HUES64 (cell line): ENCODE measurements around the gene TCF7L1.

Experiments used
- H3K27ac ChIP-seq: 2 replicates; pipeline ENCODE4 v1.7.0; 2013; ENCODE audit warnings: low read depth, low read length, inconsistent platforms
- H3K27me3 ChIP-seq: 2 replicates; pipeline ENCODE4 v1.6.1; 2013; ENCODE audit warnings: mild to moderate bottlenecking, low read length; ENCODE audit not compliant: insufficient read depth
- H3K36me3 ChIP-seq: 2 replicates; pipeline ENCODE4 v1.6.1; 2013; ENCODE audit warnings: mild to moderate bottlenecking, low read length; ENCODE audit not compliant: insufficient read depth
- H3K4me1 ChIP-seq: 2 replicates; pipeline ENCODE4 v1.6.1; 2013; ENCODE audit warnings: mild to moderate bottlenecking, low read length, moderate library complexity; ENCODE audit not compliant: insufficient read depth
- H3K4me3 ChIP-seq: 2 replicates; pipeline ENCODE4 v1.5.1; 2013; ENCODE audit warnings: mild to moderate bottlenecking, low read length, moderate library complexity
- H3K9ac ChIP-seq: 2 replicates; pipeline ENCODE4 v1.6.1; 2013; ENCODE audit warnings: mild to moderate bottlenecking, low read depth, low read length
- H3K9me3 ChIP-seq: 2 replicates; pipeline ENCODE4 v1.6.1; 2013; ENCODE audit warnings: low read depth, low read length; ENCODE audit not compliant: insufficient read depth
- WGBS: fragments of 150-250, 120-280 bp; methylation state at CpG from one replicate; pipeline ENCODE4 v1.1.7; 2013; ENCODE audit warnings: missing lambda C conversion rate; 5-methylcytosine and 5-hydroxymethylcytosine counted together

The TCF7L1 gene

GRCh38 chr2:85165088-85165690 is 32.0 kb downstream of the TCF7L1 start:
- H3K9me3 ChIP-seq = no peaks in the 10 kb centered on the region
- peaks cover 8% of the 10 kb centered on the region for H3K36me3 ChIP-seq
- no peaks in the 10 kb centered on the region for H3K27me3 ChIP-seq
- no peak overlapping the region for H3K9ac ChIP-seq
- 94% methylated on average over 9 of the region's 9 CpGs for WGBS
- no peak overlapping the region for H3K4me3 ChIP-seq
- no peak overlapping the region for H3K27ac ChIP-seq
- H3K4me1 ChIP-seq = peaks cover 47% of the 10 kb centered on the region

GRCh38 chr2:85166021-85166420 is 32.8 kb downstream of the TCF7L1 start:
- no peak overlapping the region for H3K9ac ChIP-seq
- peaks cover 15% of the 10 kb centered on the region for H3K36me3 ChIP-seq
- H3K4me1 ChIP-seq = peaks cover 43% of the 10 kb centered on the region
- H3K4me3 ChIP-seq = no peak overlapping the region
- WGBS = 94% methylated on average over 1 of the region's 1 CpG
- no peaks in the 10 kb centered on the region for H3K27me3 ChIP-seq
- H3K9me3 ChIP-seq = no peaks in the 10 kb centered on the region
- H3K27ac ChIP-seq = no peak overlapping the region

GRCh38 chr2:85167479-85167878 is 34.3 kb downstream of the TCF7L1 start:
- H3K36me3 ChIP-seq = peaks cover 15% of the 10 kb centered on the region
- H3K9ac ChIP-seq = no peak overlapping the region
- H3K27me3 ChIP-seq = no peaks in the 10 kb centered on the region
- no peak overlapping the region for H3K4me3 ChIP-seq
- no peaks in the 10 kb centered on the region for H3K9me3 ChIP-seq
- 98% methylated on average over 10 of the region's 10 CpGs for WGBS
- H3K4me1 ChIP-seq = peaks cover 29% of the 10 kb centered on the region
- H3K27ac ChIP-seq = no peak overlapping the region

- 95% methylated on average over 3 of the region's 3 CpGs for WGBS
- Histone ChIP-seq H3K4me3 (no peak overlapping the region), H3K4me1 (peaks cover 15% of the 10 kb centered on the region), H3K27me3 (no peaks in the 10 kb centered on the region), H3K9ac (no peak overlapping the region), H3K36me3 (peaks cover 15% of the 10 kb centered on the region), H3K27ac (no peak overlapping the region), H3K9me3 (no peaks in the 10 kb centered on the region)
Observed at GRCh38 chr2:85168942-85169341, 35.8 kb downstream of the TCF7L1 start.

- Histone ChIP-seq H3K27ac (no peak overlapping the region), H3K4me1 (peaks cover 15% of the 10 kb centered on the region), H3K27me3 (no peaks in the 10 kb centered on the region), H3K36me3 (peaks cover 15% of the 10 kb centered on the region), H3K9ac (no peak overlapping the region), H3K4me3 (no peak overlapping the region), H3K9me3 (no peaks in the 10 kb centered on the region)
- 94% methylated on average over 3 of the region's 3 CpGs for WGBS
Observed at GRCh38 chr2:85169581-85169980, 36.4 kb downstream of the TCF7L1 start.

GRCh38 chr2:85170938-85171475 is 37.8 kb downstream of the TCF7L1 start:
- H3K9ac ChIP-seq = no peak overlapping the region
- H3K4me1 ChIP-seq = peaks cover 21% of the 10 kb centered on the region
- no peaks in the 10 kb centered on the region for H3K27me3 ChIP-seq
- no peak overlapping the region for H3K4me3 ChIP-seq
- H3K27ac ChIP-seq = no peak overlapping the region
- peaks cover 15% of the 10 kb centered on the region for H3K36me3 ChIP-seq
- H3K9me3 ChIP-seq = no peaks in the 10 kb centered on the region
- WGBS = 94% methylated on average over 6 of the region's 6 CpGs

- Histone ChIP-seq H3K4me1 (peaks cover 26% of the 10 kb centered on the region), H3K27ac (no peak overlapping the region), H3K4me3 (no peak overlapping the region), H3K9me3 (no peaks in the 10 kb centered on the region), H3K27me3 (no peaks in the 10 kb centered on the region), H3K9ac (no peak overlapping the region), H3K36me3 (peaks cover 15% of the 10 kb centered on the region)
- WGBS = 81% methylated on average over 10 of the region's 10 CpGs
Observed at GRCh38 chr2:85171916-85172315, 38.7 kb downstream of the TCF7L1 start.

- no peak overlapping the region for H3K27ac ChIP-seq
- 96% methylated on average over 9 of the region's 9 CpGs for WGBS
Observed at GRCh38 chr2:85173909-85174308, 40.7 kb downstream of the TCF7L1 start.

GRCh38 chr2:85174943-85175342 is 41.8 kb downstream of the TCF7L1 start:
- Histone ChIP-seq H3K9ac (no peak overlapping the region), H3K27ac (peak overlapping the region; percentile 6; the same call in 1 of the 2 replicates), H3K36me3 (peaks cover 14% of the 10 kb centered on the region; the same call in 1 of the 2 replicates), H3K27me3 (no peaks in the 10 kb centered on the region), H3K9me3 (no peaks in the 10 kb centered on the region), H3K4me3 (no peak overlapping the region), H3K4me1 (peaks cover 53% of the 10 kb centered on the region)
- 88% methylated on average over 6 of the region's 6 CpGs for WGBS

More at GRCh38 chr2:85173909-85174308, 40.7 kb downstream of the TCF7L1 start:
- Histone ChIP-seq H3K4me3 (no peak overlapping the region), H3K4me1 (peaks cover 43% of the 10 kb centered on the region), H3K27me3 (no peaks in the 10 kb centered on the region), H3K9ac (no peak overlapping the region), H3K9me3 (no peaks in the 10 kb centered on the region), H3K36me3 (peaks cover 14% of the 10 kb centered on the region; the same call in 1 of the 2 replicates)

- no peak overlapping the region for H3K9ac ChIP-seq
- H3K27me3 ChIP-seq = no peaks in the 10 kb centered on the region
- WGBS = 70% methylated on average over 13 of the region's 13 CpGs
- H3K27ac ChIP-seq = peak overlapping the region; percentile 2; the same call in 1 of the 2 replicates
- H3K36me3 ChIP-seq = peaks cover 9% of the 10 kb centered on the region; the same call in 1 of the 2 replicates
- H3K4me1 ChIP-seq = peaks cover 60% of the 10 kb centered on the region
- H3K9me3 ChIP-seq = no peaks in the 10 kb centered on the region
- no peak overlapping the region for H3K4me3 ChIP-seq
Observed at GRCh38 chr2:85175369-85176299, 42.4 kb downstream of the TCF7L1 start.
